Uterus (tissue), 2 donors: Measurements from ENCODE around the gene MAGI2.

Experiments used
- POLR2A ChIP-seq, 2 donors: fragments of 450-650 bp; IDR thresholded peaks; one replicate each; pipeline ENCODE4 v1.6.1; 2016; ENCODE audit warnings: antibody characterized with exemption in 2 of 2, mild to moderate bottlenecking in 1 of 2, moderate library complexity in 1 of 2
- TF ChIP-seq, protein P1 (sequence below), 4 experiments: fragments of 200-600 bp in 2 of 4; fragments of 450-650 bp in 2 of 4; sonication (generic) in 2 of 4; IDR thresholded peaks; one replicate each; pipeline ENCODE4 v1.5.1; 2016 to 2019; ENCODE audit warnings: antibody characterized with exemption in 4 of 4, mild to moderate bottlenecking in 2 of 4, moderate library complexity in 1 of 4

DNA sequence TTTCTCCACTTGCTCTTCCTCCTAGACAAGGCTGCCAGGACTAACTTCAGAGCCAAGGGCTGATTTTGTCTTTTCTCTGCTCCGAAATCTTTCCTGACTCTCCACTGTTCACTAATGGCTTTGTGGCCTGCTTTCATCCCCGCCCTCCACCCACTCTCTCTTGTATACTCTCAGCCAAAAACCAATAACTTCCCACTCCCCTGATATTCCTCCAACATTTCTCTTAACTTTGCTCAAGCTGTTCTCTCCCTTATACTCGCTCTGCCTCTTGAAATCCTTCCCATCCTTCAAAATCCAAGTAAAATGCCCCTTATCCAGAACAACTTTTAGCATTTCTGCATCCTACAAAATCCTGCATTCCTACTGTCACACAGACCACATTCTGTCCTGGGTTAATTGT lies 1440.1 kb downstream of the MAGI2 start:
- TF ChIP-seq, protein P1, sequence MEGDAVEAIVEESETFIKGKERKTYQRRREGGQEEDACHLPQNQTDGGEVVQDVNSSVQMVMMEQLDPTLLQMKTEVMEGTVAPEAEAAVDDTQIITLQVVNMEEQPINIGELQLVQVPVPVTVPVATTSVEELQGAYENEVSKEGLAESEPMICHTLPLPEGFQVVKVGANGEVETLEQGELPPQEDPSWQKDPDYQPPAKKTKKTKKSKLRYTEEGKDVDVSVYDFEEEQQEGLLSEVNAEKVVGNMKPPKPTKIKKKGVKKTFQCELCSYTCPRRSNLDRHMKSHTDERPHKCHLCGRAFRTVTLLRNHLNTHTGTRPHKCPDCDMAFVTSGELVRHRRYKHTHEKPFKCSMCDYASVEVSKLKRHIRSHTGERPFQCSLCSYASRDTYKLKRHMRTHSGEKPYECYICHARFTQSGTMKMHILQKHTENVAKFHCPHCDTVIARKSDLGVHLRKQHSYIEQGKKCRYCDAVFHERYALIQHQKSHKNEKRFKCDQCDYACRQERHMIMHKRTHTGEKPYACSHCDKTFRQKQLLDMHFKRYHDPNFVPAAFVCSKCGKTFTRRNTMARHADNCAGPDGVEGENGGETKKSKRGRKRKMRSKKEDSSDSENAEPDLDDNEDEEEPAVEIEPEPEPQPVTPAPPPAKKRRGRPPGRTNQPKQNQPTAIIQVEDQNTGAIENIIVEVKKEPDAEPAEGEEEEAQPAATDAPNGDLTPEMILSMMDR (IDR thresholded peaks at IDR 0.05): no peak
- TF ChIP-seq POLR2A (IDR thresholded peaks at IDR 0.05): no peak
